ENCODE data around the gene NPFF.

The NPFF gene

DNA sequence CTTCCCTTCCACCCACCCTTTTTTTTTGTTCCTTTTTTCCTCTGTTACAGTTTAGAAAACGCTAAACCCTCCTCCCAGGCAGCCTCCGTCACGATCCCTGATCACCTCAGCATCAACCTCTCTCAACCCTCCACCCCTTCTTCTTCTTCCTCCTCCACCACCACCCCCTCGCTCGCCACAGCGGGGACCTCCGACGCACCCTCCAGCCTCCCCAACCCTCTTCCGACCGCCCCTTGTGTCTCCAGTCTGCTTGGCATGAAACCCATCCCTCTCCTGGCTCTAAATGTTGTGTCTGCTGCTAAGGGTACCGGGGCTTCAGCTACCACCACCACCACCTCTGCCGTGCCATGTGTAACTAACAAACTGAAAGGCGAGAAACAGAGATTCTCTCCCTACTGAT, 32.5 kb downstream of the NPFF start:
- 91 to 94% methylated on average over 13 of the region's 13 CpGs for WGBS, 2 experiments
- H3K27ac ChIP-seq (ENCODE audit: insufficient read depth, low read depth, low read length, poor library complexity, severe bottlenecking): peak overlapping the region; percentile 13

GRCh38 chr12:53474077-53474476, 33.2 kb downstream of the NPFF start:
- H3K27ac ChIP-seq (ENCODE audit: insufficient read depth, low read depth, low read length, poor library complexity, severe bottlenecking): peak overlapping the region; percentile 36
- no peak overlapping the region for H3K4me3 ChIP-seq (ENCODE audit: insufficient read depth, low read depth, low read length)
- no peaks in the 10 kb centered on the region for H3K27me3 ChIP-seq (ENCODE audit: control insufficient read depth, insufficient read depth, low read length, poor library complexity, severe bottlenecking)
- no peaks in the 10 kb centered on the region for H3K9me3 ChIP-seq (ENCODE audit: control insufficient read depth, low read length)
- peaks cover 80% of the 10 kb centered on the region for H3K36me3 ChIP-seq (ENCODE audit: control insufficient read depth, insufficient read depth, low read length)
- peaks cover 10% of the 10 kb centered on the region for H3K4me1 ChIP-seq (ENCODE audit: control insufficient read depth, insufficient read depth, low read length)
- WGBS, 2 experiments: 96 to 100% methylated on average over 2 of the region's 2 CpGs

More for the DNA sequence above, 32.5 kb downstream of the NPFF start:
- Histone ChIP-seq H3K27me3 (ENCODE audit: control insufficient read depth, insufficient read depth, low read length, poor library complexity, severe bottlenecking) (no peaks in the 10 kb centered on the region), H3K4me3 (ENCODE audit: insufficient read depth, low read depth, low read length) (no peak overlapping the region), H3K9me3 (ENCODE audit: control insufficient read depth, low read length) (no peaks in the 10 kb centered on the region), H3K4me1 (ENCODE audit: control insufficient read depth, insufficient read depth, low read length) (peaks cover 13% of the 10 kb centered on the region), H3K36me3 (ENCODE audit: control insufficient read depth, insufficient read depth, low read length) (peaks cover 75% of the 10 kb centered on the region)

GRCh38 chr12:53472056-53472582, 35.2 kb downstream of the NPFF start:
- H3K36me3 ChIP-seq (ENCODE audit: control insufficient read depth, insufficient read depth, low read length): peaks cover 89% of the 10 kb centered on the region
- H3K4me1 ChIP-seq (ENCODE audit: control insufficient read depth, insufficient read depth, low read length): peaks cover 10% of the 10 kb centered on the region
- H3K27ac ChIP-seq (ENCODE audit: insufficient read depth, low read depth, low read length, poor library complexity, severe bottlenecking): no peak overlapping the region
- no peaks in the 10 kb centered on the region for H3K9me3 ChIP-seq (ENCODE audit: control insufficient read depth, low read length)
- WGBS, 2 experiments: 100% methylated on average over 1 of the region's 1 CpG; no CpG with 5 or more reads in 1 of the 2 experiments
- H3K27me3 ChIP-seq (ENCODE audit: control insufficient read depth, insufficient read depth, low read length, poor library complexity, severe bottlenecking): no peaks in the 10 kb centered on the region
- no peak overlapping the region for H3K4me3 ChIP-seq (ENCODE audit: insufficient read depth, low read depth, low read length)

DNA sequence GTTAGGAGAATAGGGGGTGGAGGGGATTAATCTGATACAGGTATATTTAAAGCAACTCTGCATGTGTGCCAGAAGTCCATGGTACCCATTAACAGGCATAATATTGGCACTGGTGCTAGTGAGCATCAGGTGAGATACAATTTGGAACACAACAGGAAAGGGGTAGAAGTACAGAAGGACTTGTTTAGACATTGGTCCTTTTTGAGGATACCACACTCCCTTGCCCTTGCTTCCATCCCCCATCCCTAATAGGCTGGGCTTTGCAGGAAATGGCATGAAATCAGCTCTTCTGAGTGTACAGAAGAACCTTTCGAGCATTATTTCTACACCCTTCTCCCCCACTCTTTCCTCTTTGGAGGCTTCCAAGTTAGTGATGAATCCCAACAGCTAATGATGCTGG, 39.0 kb downstream of the NPFF start:
- 96 to 100% methylated on average over 1 of the region's 1 CpG for WGBS, 2 experiments
- no peak overlapping the region for H3K4me3 ChIP-seq (ENCODE audit: insufficient read depth, low read depth, low read length)
- H3K36me3 ChIP-seq (ENCODE audit: control insufficient read depth, insufficient read depth, low read length): peaks cover 88% of the 10 kb centered on the region

DNA sequence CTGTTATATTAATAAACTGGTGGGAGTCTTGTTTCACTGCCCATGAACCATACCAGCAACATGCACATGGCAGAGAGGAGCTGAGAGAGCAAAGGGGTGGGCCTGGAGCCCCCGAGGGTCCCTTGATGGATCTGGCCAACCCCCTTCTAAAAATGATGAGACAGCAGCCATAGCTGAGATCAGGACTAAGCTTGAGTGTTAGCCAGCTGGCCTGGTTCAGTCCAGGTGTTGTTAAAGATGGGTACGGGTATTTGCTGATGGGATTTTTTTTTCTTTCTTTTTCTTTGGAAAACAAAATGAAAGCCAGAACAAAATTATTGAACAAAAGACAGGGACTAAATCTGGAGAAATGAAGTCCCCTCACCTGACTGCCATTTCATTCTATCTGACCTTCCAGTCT, 39.4 kb downstream of the NPFF start:
- no peak overlapping the region for H3K4me3 ChIP-seq (ENCODE audit: insufficient read depth, low read depth, low read length)

More for the DNA sequence above, 39.0 kb downstream of the NPFF start:
- Histone ChIP-seq H3K27ac (ENCODE audit: insufficient read depth, low read depth, low read length, poor library complexity, severe bottlenecking) (no peak overlapping the region), H3K27me3 (ENCODE audit: control insufficient read depth, insufficient read depth, low read length, poor library complexity, severe bottlenecking) (no peaks in the 10 kb centered on the region), H3K9me3 (ENCODE audit: control insufficient read depth, low read length) (no peaks in the 10 kb centered on the region), H3K4me1 (ENCODE audit: control insufficient read depth, insufficient read depth, low read length) (peaks cover 5% of the 10 kb centered on the region)

GRCh38 chr12:53467082-53467481, 40.2 kb downstream of the NPFF start:
- Histone ChIP-seq H3K4me3 (ENCODE audit: insufficient read depth, low read depth, low read length) (no peak overlapping the region), H3K27me3 (ENCODE audit: control insufficient read depth, insufficient read depth, low read length, poor library complexity, severe bottlenecking) (no peaks in the 10 kb centered on the region), H3K9me3 (ENCODE audit: control insufficient read depth, low read length) (no peaks in the 10 kb centered on the region), H3K27ac (ENCODE audit: insufficient read depth, low read depth, low read length, poor library complexity, severe bottlenecking) (no peak overlapping the region), H3K36me3 (ENCODE audit: control insufficient read depth, insufficient read depth, low read length) (peaks cover 90% of the 10 kb centered on the region), H3K4me1 (ENCODE audit: control insufficient read depth, insufficient read depth, low read length) (peaks cover 8% of the 10 kb centered on the region)
- WGBS, 2 experiments: 94 to 97% methylated on average over 5 of the region's 5 CpGs

More for the DNA sequence above, 39.4 kb downstream of the NPFF start:
- Histone ChIP-seq H3K9me3 (ENCODE audit: control insufficient read depth, low read length) (no peaks in the 10 kb centered on the region), H3K27ac (ENCODE audit: insufficient read depth, low read depth, low read length, poor library complexity, severe bottlenecking) (no peak overlapping the region), H3K36me3 (ENCODE audit: control insufficient read depth, insufficient read depth, low read length) (peaks cover 90% of the 10 kb centered on the region), H3K27me3 (ENCODE audit: control insufficient read depth, insufficient read depth, low read length, poor library complexity, severe bottlenecking) (no peaks in the 10 kb centered on the region), H3K4me1 (ENCODE audit: control insufficient read depth, insufficient read depth, low read length) (peaks cover 5% of the 10 kb centered on the region)
- 83 to 98% methylated on average over 2 of the region's 2 CpGs for WGBS, 2 experiments

DNA sequence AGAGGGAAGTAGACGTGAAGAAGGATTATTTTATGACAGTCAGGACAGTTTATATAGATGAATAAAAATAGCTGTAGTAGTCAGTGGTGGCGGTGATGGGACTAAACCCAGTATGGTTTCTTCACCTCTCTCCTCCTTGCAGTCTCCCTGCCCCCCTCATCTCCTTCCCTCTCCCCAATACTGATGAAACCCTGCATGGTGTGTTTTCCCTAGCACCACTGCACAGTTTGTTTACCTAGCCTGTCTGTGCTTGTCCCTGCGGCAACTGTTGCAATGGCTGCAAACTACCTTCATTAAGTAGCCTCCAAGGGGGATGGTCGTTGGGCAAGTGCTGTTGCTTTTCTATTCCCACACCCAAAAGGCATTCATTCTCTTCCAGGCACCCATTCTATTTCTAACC, 40.6 kb downstream of the NPFF start:
- H3K4me3 ChIP-seq (ENCODE audit: insufficient read depth, low read depth, low read length): no peak overlapping the region
- H3K4me1 ChIP-seq (ENCODE audit: control insufficient read depth, insufficient read depth, low read length): peaks cover 10% of the 10 kb centered on the region
- peaks cover 88% of the 10 kb centered on the region for H3K36me3 ChIP-seq (ENCODE audit: control insufficient read depth, insufficient read depth, low read length)
- H3K27me3 ChIP-seq (ENCODE audit: control insufficient read depth, insufficient read depth, low read length, poor library complexity, severe bottlenecking): no peaks in the 10 kb centered on the region
- WGBS, 2 experiments: 95% methylated on average over 4 of the region's 4 CpGs
- H3K9me3 ChIP-seq (ENCODE audit: control insufficient read depth, low read length): no peaks in the 10 kb centered on the region
- H3K27ac ChIP-seq (ENCODE audit: insufficient read depth, low read depth, low read length, poor library complexity, severe bottlenecking): no peak overlapping the region

DNA sequence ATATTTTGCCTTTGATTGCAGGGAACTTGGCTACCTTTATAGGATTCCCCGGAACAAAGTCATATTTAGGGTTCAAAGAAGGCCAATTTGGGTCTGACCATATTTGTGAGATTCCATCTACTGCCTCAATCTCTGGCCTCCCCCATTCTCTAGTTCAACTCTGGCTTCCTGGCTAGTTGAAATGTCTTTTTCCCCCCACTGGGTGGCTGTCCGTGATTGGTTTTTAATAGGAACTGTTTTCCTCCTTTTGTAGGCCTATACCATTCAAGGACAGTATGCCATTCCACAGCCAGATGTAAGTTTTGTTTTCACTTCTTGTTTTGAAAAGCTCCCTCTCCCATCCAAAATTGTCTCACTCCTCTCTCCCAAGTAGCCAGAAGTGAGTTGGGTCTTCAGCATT, 41.6 kb downstream of the NPFF start:
- no peaks in the 10 kb centered on the region for H3K27me3 ChIP-seq (ENCODE audit: control insufficient read depth, insufficient read depth, low read length, poor library complexity, severe bottlenecking)
- 91 to 100% methylated on average over 2 of the region's 2 CpGs for WGBS, 2 experiments
- no peaks in the 10 kb centered on the region for H3K9me3 ChIP-seq (ENCODE audit: control insufficient read depth, low read length)
- peaks cover 92% of the 10 kb centered on the region for H3K36me3 ChIP-seq (ENCODE audit: control insufficient read depth, insufficient read depth, low read length)
- H3K4me1 ChIP-seq (ENCODE audit: control insufficient read depth, insufficient read depth, low read length): peaks cover 18% of the 10 kb centered on the region
- no peak overlapping the region for H3K4me3 ChIP-seq (ENCODE audit: insufficient read depth, low read depth, low read length)
- no peak overlapping the region for H3K27ac ChIP-seq (ENCODE audit: insufficient read depth, low read depth, low read length, poor library complexity, severe bottlenecking)

DNA sequence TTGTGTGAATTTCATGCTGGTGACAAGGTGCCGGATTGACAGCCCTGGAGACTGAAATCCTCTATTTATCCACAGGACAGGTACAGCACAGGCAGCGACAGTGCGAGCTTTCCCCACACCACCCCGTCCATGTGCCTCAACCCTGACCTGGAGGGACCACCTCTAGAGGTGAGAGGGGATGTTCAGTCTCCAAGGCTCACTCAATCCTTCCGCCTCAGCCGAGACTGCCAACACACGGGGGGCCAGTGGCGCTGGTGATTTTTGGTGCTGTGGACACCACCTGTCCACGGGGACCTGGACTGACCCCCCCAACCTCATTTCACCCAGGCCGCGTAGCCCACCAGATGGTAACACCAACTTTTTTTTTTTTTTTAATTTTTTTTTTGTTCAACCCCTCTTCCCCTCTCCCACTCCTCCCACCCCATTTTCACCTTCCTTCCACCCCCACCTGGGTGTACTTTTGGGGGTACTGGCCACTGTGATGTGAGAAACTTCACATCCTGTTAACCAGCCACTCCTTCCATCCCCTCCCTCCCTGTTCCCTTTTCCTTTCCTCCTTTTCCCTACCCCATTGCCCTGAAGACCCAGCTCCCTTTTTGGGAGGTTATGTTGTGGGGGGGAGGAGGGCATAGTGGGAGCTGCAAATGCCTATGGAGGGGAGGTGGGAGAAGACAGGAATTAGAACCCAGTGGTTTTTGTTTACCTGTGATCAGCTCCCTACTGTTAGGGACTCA, 42.4 kb downstream of the NPFF start:
- H3K27ac ChIP-seq (ENCODE audit: insufficient read depth, low read depth, low read length, poor library complexity, severe bottlenecking): no peak overlapping the region
- 92 to 93% methylated on average over 11 of the region's 11 CpGs for WGBS, 2 experiments
- peaks cover 94% of the 10 kb centered on the region for H3K36me3 ChIP-seq (ENCODE audit: control insufficient read depth, insufficient read depth, low read length)
- no peaks in the 10 kb centered on the region for H3K27me3 ChIP-seq (ENCODE audit: control insufficient read depth, insufficient read depth, low read length, poor library complexity, severe bottlenecking)
- H3K4me3 ChIP-seq (ENCODE audit: insufficient read depth, low read depth, low read length): no peak overlapping the region
- H3K9me3 ChIP-seq (ENCODE audit: control insufficient read depth, low read length): no peaks in the 10 kb centered on the region
- H3K4me1 ChIP-seq (ENCODE audit: control insufficient read depth, insufficient read depth, low read length): peaks cover 19% of the 10 kb centered on the region

- H3K36me3 ChIP-seq (ENCODE audit: control insufficient read depth, insufficient read depth, low read length): peaks cover 94% of the 10 kb centered on the region
- no peak overlapping the region for H3K4me3 ChIP-seq (ENCODE audit: insufficient read depth, low read depth, low read length)
- WGBS, 2 experiments: 71 to 74% methylated on average over 5 of the region's 5 CpGs
- H3K9me3 ChIP-seq (ENCODE audit: control insufficient read depth, low read length): no peaks in the 10 kb centered on the region
- H3K27ac ChIP-seq (ENCODE audit: insufficient read depth, low read depth, low read length, poor library complexity, severe bottlenecking): no peak overlapping the region
- H3K4me1 ChIP-seq (ENCODE audit: control insufficient read depth, insufficient read depth, low read length): peaks cover 22% of the 10 kb centered on the region
- no peaks in the 10 kb centered on the region for H3K27me3 ChIP-seq (ENCODE audit: control insufficient read depth, insufficient read depth, low read length, poor library complexity, severe bottlenecking)
Observed at GRCh38 chr12:53463802-53464560, 43.3 kb downstream of the NPFF start.
